ENCODE data around the gene ZNF169. TPM values are rescaled to one million over a fixed set of nuclear protein-coding genes. Genes with fewer than 3 reads are reported as not detected.
"Not testable (repeated sequence)": the region's sequence is repeated elsewhere in the genome, so short reads cannot be mapped to it uniquely, and the experiment has no call there.

Gene ZNF169
- total RNA-seq, 4 donors from 2014 or later, result 13.5 to 51.8 (median 29.7) TPM

DNA sequence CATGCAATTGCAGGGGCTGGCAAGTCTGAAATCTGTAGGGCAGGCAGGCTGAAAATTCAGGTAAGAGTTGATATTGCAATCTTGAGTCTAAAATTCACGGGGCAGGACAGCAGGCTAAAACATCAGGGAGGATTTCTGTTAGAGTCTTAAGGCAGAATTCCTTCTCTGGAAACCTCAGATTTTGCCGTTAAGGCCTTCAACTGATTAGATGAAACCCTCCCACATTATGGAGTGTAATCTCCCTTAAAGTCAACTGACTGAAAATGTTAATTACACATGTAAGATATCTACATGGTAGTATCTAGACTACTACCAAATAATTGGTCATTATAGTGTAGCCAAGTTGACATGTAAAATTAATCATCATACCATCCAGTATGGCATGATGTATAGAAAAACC lies 3.1 kb upstream of the ZNF169 start:
- Histone ChIP-seq H3K4me1 (peaks cover 0 to 9% (median 3%) of the 10 kb centered on the region in 4 donors), H3K36me3 (no peaks in the 10 kb centered on the region), H3K27me3 (no peaks in the 10 kb centered on the region), H3K4me3 (no peak overlapping the region), H3K9me3 (no peaks in the 10 kb centered on the region), H3K27ac (no peak overlapping the region)
- DNase-seq, result no peak
- TF ChIP-seq POLR2A (IDR thresholded peaks at IDR 0.05), result no peak
- TF ChIP-seq, protein P1, sequence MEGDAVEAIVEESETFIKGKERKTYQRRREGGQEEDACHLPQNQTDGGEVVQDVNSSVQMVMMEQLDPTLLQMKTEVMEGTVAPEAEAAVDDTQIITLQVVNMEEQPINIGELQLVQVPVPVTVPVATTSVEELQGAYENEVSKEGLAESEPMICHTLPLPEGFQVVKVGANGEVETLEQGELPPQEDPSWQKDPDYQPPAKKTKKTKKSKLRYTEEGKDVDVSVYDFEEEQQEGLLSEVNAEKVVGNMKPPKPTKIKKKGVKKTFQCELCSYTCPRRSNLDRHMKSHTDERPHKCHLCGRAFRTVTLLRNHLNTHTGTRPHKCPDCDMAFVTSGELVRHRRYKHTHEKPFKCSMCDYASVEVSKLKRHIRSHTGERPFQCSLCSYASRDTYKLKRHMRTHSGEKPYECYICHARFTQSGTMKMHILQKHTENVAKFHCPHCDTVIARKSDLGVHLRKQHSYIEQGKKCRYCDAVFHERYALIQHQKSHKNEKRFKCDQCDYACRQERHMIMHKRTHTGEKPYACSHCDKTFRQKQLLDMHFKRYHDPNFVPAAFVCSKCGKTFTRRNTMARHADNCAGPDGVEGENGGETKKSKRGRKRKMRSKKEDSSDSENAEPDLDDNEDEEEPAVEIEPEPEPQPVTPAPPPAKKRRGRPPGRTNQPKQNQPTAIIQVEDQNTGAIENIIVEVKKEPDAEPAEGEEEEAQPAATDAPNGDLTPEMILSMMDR (IDR thresholded peaks at IDR 0.05), result no peak

DNA sequence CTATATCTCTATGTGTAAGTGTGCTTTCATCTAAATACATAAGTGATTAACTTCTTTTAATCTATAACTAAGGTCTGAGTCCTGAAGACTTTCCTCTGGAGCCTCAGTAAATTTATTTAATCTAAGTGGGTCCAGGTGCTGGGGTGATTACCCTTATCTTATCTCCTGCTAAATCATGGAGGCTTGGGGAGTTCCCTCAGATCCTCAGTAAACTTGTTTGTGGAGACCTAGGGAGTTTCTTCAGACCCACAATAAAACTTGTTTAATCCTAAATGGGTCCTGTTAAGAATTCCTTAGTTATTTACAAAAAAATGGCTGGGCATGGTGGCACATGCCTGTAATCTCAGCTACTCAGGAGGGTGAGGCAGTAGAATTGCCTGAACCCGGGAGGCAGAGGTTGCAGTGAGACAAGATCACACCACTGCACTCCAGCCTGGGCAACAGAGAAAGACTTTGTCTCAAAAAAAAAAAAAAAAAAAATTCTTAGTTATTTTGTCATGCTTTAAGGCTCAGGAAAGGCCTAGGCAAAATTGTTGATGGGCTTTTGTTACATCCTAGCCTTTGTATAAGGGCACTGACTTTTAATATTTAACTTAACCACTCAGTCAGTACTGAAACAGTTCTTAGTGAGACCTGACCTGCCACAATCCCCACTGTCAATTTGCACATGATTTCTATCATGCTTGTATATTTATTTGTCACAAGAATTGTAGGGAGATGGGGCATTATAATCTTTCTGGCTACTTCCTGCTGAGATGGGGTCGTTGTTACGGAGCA lies 6.7 kb downstream of the ZNF169 start:
- DNase-seq, result not testable (repeated sequence)

GRCh38 chr9:94269264-94269663 lies 10.2 kb downstream of the ZNF169 start:
- no peaks in the 10 kb centered on the region for H3K36me3 ChIP-seq
- no peaks in the 10 kb centered on the region for H3K4me1 ChIP-seq
- DNase-seq, result no peak
- no peak overlapping the region for H3K27ac ChIP-seq
- H3K9me3 ChIP-seq, result no peaks in the 10 kb centered on the region
- no peaks in the 10 kb centered on the region for H3K27me3 ChIP-seq
- no peak overlapping the region for H3K4me3 ChIP-seq
- no peak for TF ChIP-seq POLR2A (IDR thresholded peaks at IDR 0.05)

More for the DNA sequence above, 6.7 kb downstream of the ZNF169 start:
- H3K4me3 ChIP-seq, H3K4me1 ChIP-seq, H3K27ac ChIP-seq, H3K36me3 ChIP-seq, H3K27me3 ChIP-seq, H3K9me3 ChIP-seq: not testable (repeated sequence)

GRCh38 chr9:94270009-94270408 lies 10.9 kb downstream of the ZNF169 start:
- H3K27ac ChIP-seq, result no peak overlapping the region
- no peak for DNase-seq
- no peaks in the 10 kb centered on the region for H3K36me3 ChIP-seq
- H3K4me3 ChIP-seq, result no peak overlapping the region
- TF ChIP-seq POLR2A (IDR thresholded peaks at IDR 0.05), result no peak
- TF ChIP-seq, protein P1 (IDR thresholded peaks at IDR 0.05), result no peak
- no peaks in the 10 kb centered on the region for H3K4me1 ChIP-seq
- H3K9me3 ChIP-seq, result no peaks in the 10 kb centered on the region
- no peaks in the 10 kb centered on the region for H3K27me3 ChIP-seq

DNA sequence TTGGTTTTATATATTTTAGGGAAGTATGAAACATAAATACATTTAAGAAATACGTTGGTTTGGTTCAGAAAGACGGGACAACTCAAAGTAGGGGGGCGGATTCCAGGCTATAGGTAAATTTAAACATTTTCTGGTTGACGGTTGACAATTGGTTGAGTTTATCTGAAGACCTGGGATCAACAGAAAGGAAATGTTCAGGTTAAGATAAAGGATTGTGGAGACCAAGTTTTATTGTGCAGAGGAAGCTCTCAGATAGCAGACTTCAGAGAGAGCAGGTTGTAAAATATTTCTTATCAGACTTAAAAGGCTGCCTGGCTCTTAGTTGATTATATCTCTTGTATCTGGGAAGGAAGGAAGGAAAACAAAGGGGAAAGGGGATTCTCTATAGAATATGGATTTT lies 17.9 kb downstream of the ZNF169 start:
- not testable (repeated sequence) for H3K9me3 ChIP-seq, H3K27ac ChIP-seq, H3K4me3 ChIP-seq, H3K4me1 ChIP-seq, DNase-seq, H3K27me3 ChIP-seq
- H3K36me3 ChIP-seq, result peaks cover 0 to 21% (median 0%) of the 10 kb centered on the region in 3 donors

- peaks cover 0 to 4% (median 0%) of the 10 kb centered on the region in 4 donors for H3K4me1 ChIP-seq
- no peak overlapping the region for H3K4me3 ChIP-seq
- H3K9me3 ChIP-seq, result peaks cover 0 to 7% (median 0%) of the 10 kb centered on the region in 4 donors
- TF ChIP-seq, protein P1 (IDR thresholded peaks at IDR 0.05), result no peak
- TF ChIP-seq POLR2A (IDR thresholded peaks at IDR 0.05), result no peak
- H3K27ac ChIP-seq, result peak overlapping the region in 3 of 4 donors; percentile 48 to 73 (median 60)
- no peak for DNase-seq
- H3K27me3 ChIP-seq, result no peaks in the 10 kb centered on the region
- peaks cover 0 to 21% (median 0%) of the 10 kb centered on the region in 3 donors for H3K36me3 ChIP-seq
Observed at GRCh38 chr9:94277885-94278536, 18.9 kb downstream of the ZNF169 start.

GRCh38 chr9:94280409-94280989 lies 21.4 kb downstream of the ZNF169 start:
- TF ChIP-seq, protein P1 (IDR thresholded peaks at IDR 0.05), result no peak
- no peak for TF ChIP-seq POLR2A (IDR thresholded peaks at IDR 0.05)
- no peak overlapping the region for H3K4me3 ChIP-seq
- DNase-seq, result no peak
- peaks cover 0 to 7% (median 0%) of the 10 kb centered on the region in 4 donors for H3K9me3 ChIP-seq
- H3K36me3 ChIP-seq, result peaks cover 0 to 21% (median 0%) of the 10 kb centered on the region in 3 donors
- no peaks in the 10 kb centered on the region for H3K27me3 ChIP-seq
- H3K27ac ChIP-seq, result no peak overlapping the region
- H3K4me1 ChIP-seq, result peaks cover 0 to 4% (median 0%) of the 10 kb centered on the region in 4 donors

Data from Peyer's patch (tissue), 4 donors.